HL-60 (cell line): ENCODE results near the gene KHDC4.

Source experiments
- CTCF ChIP-seq: IDR thresholded peaks from one replicate; pipeline ENCODE4 v1.5.1; 2011; ENCODE audit warnings: low read length, control low read depth, inconsistent platforms; ENCODE audit not compliant: insufficient read depth
- REST ChIP-seq: IDR thresholded peaks from 2 replicates; pipeline ENCODE4 v1.6.1; 2012; ENCODE audit warnings: low read depth; ENCODE audit not compliant: insufficient replicate concordance

DNA sequence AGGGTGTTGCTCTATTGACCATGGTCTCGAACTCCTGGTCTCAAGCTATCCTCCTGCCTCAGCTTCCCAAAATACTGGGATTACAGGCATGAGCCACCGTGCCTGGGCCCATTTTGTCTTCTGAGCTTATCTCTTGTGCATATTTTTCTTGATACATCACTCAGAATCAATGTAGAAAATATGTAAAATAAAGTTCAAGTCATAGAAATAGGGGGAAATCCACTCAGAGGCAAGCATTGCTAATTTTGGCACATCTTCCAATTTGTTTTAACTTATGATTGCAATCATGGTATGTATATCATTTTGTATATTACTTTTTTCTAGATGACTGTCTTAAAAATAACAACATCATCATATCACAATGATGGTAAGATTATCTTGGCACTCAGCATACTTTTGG, 44.6 kb downstream of the KHDC4 start:
- TF ChIP-seq CTCF (no peak), REST (no peak)
